Esophagus muscularis mucosa (tissue), 3 donors: Measurements from ENCODE around the gene GOLIM4.

Experiments used
- CTCF ChIP-seq, 3 experiments: fragments of 200-600 bp in 2 of 3; fragments of 450-650 bp in 1 of 3; sonication (generic) in 2 of 3; IDR thresholded peaks; one replicate each; pipeline ENCODE4 v1.5.1; 2017 to 2019; ENCODE audit warnings: antibody characterized with exemption in 3 of 3, mild to moderate bottlenecking in 2 of 3, moderate library complexity in 1 of 3
- EP300 ChIP-seq: sonication (generic); formaldehyde crosslinking; IDR thresholded peaks from one replicate; pipeline ENCODE4 v1.6.1; 2017; ENCODE audit warnings: antibody characterized with exemption

DNA sequence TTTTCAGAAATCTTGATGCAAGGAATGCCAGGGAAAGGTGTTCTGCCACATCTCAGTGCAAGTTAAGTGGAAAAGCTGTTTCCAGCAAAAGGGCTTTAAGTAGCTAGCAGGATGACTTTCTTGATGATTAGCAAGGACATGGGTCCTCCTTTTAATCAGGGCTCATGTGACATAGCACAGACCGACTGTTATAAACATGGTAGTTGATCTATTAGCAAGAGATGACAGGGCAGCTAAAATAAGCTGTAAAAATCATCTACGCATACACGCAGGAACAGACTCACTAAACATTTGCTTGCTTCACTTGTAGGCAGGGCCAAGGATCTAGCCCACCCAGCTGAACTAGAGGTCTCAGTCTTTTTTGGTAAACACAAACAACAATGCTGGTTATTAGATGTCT lies 69.0 kb downstream of the GOLIM4 start:
- TF ChIP-seq EP300 (no peak), CTCF (IDR thresholded peaks at IDR 0.05) (no peak)
